Mucosa of stomach (tissue), 1 donor: Measurements from ENCODE around the gene ARHGEF17.

Source experiments
- H3K27me3 ChIP-seq: one replicate; pipeline ENCODE4 v1.7.0; 2013; ENCODE audit warnings: mild to moderate bottlenecking, low read length; ENCODE audit not compliant: control insufficient read depth, insufficient read depth
- H3K36me3 ChIP-seq: one replicate; pipeline ENCODE4 v1.7.0; 2013; ENCODE audit warnings: low read length; ENCODE audit not compliant: control insufficient read depth, insufficient read depth
- H3K4me1 ChIP-seq: one replicate; pipeline ENCODE4 v1.7.0; 2013; ENCODE audit warnings: mild to moderate bottlenecking, low read length; ENCODE audit not compliant: control insufficient read depth, insufficient read depth
- H3K4me3 ChIP-seq: one replicate; pipeline ENCODE4 v1.7.0; 2013; ENCODE audit warnings: low read length
- H3K9ac ChIP-seq: one replicate; pipeline ENCODE4 v1.7.0; 2013; ENCODE audit warnings: mild to moderate bottlenecking, low read length, moderate library complexity
- H3K9me3 ChIP-seq: one replicate; pipeline ENCODE4 v1.7.0; 2013; ENCODE audit warnings: mild to moderate bottlenecking, low read length, moderate library complexity; ENCODE audit not compliant: control insufficient read depth
- donor health status: Pancreatic carcinoma.

ARHGEF17 gene

GRCh38 chr11:73393479-73394415 lies 85.7 kb downstream of the ARHGEF17 start:
- no peak overlapping the region for H3K9ac ChIP-seq
- no peak overlapping the region for H3K4me3 ChIP-seq
- H3K36me3 ChIP-seq, result no peaks in the 10 kb centered on the region
- no peaks in the 10 kb centered on the region for H3K9me3 ChIP-seq
- H3K27me3 ChIP-seq, result no peaks in the 10 kb centered on the region
- H3K4me1 ChIP-seq, result no peaks in the 10 kb centered on the region

DNA sequence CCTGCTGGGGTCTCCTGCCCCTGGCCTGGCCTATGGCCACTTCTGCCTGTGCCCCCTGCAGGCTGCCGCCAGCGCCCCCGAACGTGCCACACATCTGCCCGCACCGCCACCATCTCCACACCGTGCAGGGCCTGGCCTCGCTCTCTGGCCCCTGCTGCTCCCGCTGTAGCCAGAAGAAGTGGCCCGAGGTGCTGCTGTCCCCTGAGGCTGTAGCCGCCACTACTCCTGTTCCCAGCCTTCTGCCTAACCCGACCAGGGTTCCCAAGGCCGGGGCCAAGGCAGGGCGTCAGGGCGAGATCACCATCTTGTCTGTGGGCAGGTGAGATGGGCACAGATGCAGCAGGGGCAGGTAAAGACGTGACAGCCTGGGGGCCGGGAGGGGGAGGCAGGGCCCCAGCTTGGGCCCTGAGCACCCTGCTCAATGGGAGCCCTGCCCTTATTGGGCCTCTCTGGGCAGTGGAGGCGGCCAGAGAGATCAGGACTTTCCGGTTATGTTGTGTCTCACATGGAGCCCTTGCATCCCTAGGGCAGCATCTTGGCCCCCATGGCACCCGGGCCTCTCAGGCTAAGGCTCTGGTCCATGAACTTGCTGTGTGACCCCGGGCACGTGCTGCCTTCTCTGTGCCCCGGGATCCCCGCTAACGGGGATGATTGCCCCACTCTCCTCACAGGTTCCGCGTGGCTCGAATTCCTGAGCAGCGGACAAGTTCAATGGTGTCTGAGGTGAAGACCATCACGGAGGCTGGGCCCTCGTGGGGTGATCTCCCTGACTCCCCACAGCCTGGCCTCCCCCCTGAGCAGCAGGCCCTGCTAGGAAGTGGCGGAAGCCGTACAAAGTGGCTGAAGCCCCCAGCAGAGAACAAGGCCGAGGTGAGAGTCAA lies 86.6 kb downstream of the ARHGEF17 start:
- H3K4me1 ChIP-seq, result no peaks in the 10 kb centered on the region
- no peaks in the 10 kb centered on the region for H3K36me3 ChIP-seq
- H3K27me3 ChIP-seq, result no peaks in the 10 kb centered on the region
- H3K9me3 ChIP-seq, result no peaks in the 10 kb centered on the region
- no peak overlapping the region for H3K9ac ChIP-seq
- H3K4me3 ChIP-seq, result no peak overlapping the region

DNA sequence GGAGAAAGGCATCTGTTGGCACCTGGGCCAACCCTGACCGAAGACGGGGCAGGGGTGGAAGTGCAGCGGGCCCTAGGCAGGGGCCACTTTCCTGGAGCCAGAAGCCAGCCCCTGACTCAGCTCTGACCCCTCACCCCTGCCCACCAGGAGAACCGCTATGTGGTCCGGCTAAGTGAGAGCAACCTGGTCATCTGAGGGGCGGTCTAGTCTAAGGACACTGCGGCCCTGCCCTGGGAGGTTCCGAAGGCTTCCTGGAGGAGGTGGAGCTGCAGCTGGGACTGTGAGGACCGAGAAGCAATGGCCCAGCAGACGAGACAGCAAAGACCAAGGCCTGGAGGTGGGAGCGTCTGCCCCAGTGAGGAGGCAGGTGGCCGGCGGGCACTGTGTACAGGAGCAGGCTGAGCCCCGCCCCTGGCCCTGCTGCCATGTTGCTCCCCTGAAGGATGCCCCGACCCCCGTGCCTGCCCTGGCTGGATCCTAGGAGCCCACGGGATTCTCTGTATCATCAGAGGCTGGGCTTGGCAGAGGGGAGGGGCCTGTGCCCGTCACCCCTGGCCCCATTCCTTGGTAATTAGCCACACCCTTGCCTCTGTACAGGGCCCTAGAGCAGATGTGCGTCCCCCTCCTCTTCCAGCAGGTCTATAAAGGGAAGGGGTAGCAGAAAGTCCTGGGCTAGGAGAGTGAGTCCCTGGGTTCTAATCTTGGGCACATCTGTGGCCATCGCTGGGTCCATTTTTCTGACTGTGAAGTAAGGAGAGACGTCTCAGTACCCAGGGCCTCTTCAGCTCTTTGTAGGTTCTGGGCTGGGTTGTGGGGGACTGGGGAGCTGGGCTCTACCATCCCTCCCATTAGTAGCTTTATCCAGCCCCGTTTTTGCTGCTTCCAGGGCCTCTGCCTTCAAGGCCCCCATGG lies 87.5 kb downstream of the ARHGEF17 start:
- no peak overlapping the region for H3K9ac ChIP-seq
- no peaks in the 10 kb centered on the region for H3K4me1 ChIP-seq
- no peaks in the 10 kb centered on the region for H3K9me3 ChIP-seq
- no peaks in the 10 kb centered on the region for H3K36me3 ChIP-seq
- H3K4me3 ChIP-seq, result no peak overlapping the region
- no peaks in the 10 kb centered on the region for H3K27me3 ChIP-seq

DNA sequence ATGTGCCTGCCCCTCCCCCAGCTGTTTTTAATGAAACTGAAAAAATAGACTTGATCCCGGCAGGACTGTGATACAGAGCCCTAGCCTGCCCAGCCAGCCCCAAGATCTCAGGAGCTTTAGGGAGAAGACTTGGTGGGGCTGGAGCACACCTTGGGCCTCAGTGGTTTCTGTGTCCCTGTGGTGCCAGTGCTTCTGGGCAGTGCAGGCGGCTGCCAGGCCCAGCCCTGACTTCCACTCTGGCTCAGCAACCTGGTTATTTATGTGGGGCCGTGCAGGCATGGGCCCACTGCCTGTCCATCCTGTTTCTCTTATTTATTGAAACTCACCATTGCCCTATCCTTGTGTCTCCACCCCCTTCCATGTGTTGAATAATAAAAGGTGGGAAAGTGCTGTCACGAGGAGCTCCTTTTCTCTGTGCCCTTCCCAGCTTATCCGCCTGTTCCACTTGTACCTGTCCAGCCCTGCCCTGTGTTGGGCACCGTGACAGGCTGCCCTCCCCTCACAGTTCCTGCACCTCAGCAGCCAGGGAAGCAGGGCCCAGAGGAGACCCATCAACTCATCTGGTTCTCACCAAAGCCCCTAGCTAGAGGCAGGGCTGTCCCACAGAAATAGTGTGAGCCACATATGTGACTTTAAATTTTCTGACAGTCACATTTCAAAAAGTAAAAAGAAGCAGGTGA lies 88.3 kb downstream of the ARHGEF17 start:
- Histone ChIP-seq H3K4me3 (no peak overlapping the region), H3K9ac (no peak overlapping the region), H3K36me3 (no peaks in the 10 kb centered on the region), H3K4me1 (no peaks in the 10 kb centered on the region), H3K9me3 (no peaks in the 10 kb centered on the region), H3K27me3 (no peaks in the 10 kb centered on the region)

DNA sequence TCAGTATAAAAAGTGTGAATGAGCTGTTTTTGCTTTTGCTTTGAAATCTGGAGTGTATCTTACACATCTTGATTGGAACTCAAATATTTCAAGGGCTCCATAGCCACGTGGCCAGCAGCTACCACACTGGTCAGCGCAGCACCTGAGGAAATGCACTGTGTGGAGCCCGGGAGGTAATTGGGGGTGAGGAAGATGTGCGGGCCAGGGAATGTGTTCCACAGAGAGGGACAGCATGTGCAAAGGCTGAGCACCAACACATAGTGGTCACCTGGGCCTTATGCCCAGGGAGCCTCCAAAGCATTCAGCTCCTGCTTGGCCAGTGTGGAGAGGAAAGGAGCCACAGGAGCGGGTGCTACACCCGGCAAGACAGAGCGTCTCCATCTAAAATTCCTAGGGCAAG lies 88.9 kb downstream of the ARHGEF17 start:
- Histone ChIP-seq H3K36me3 (no peaks in the 10 kb centered on the region), H3K9ac (no peak overlapping the region), H3K4me3 (no peak overlapping the region), H3K27me3 (no peaks in the 10 kb centered on the region), H3K9me3 (no peaks in the 10 kb centered on the region), H3K4me1 (no peaks in the 10 kb centered on the region)

DNA sequence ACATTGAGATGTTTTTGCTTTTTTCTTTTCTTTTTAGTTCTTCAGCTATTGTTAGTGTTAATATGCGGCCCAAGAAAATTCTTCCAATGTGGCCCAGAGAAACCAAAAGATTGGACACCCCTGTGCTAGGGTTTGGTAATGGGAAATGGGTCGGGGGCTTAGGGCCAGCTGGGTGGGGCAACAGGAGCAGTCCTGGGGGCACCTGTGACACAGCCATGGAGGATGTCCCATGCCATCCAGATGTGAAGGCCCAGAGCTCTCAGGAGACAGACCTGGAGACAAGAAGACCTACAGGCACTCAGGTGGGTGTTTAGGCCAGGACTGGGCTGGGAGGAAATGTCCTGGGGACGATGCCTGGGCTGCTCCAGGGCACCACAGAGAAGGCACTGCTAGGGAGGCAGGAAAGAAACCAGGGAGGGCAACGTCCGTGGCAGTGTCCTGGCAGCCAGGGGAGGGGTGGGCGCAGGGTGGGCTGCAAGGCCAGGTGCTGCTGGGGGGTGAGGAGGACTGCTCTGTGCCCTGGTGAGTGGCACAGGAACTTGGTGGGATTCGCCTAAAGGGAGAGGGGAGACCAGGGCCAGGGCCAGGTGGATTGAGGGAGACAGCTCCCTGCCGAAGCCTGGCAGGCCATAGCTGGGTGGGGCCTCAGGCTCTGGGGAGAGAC lies 89.5 kb downstream of the ARHGEF17 start:
- H3K36me3 ChIP-seq, result no peaks in the 10 kb centered on the region
- H3K9me3 ChIP-seq, result no peaks in the 10 kb centered on the region
- no peaks in the 10 kb centered on the region for H3K4me1 ChIP-seq
- no peak overlapping the region for H3K9ac ChIP-seq
- H3K27me3 ChIP-seq, result no peaks in the 10 kb centered on the region
- no peak overlapping the region for H3K4me3 ChIP-seq

DNA sequence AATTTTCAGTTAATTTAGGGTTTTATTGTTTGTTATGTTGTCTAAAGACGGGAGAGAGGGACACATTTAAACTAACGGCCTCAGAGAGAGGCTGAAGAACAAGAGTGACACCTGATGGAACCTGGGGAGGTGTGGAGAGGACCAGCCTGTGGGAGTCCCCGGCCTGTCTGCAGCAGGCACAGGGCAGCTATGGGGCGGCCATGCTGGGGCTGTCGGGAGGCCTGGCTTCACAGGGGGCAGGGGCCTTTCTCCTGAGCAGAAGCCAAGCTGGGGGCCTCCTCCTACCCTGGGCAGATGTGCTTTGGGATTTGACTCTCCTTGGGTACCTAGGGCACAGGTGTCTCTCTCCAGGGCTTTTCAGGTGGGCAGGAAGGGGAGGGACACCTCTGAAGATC lies 90.1 kb downstream of the ARHGEF17 start:
- H3K4me3 ChIP-seq, result no peak overlapping the region
- H3K4me1 ChIP-seq, result no peaks in the 10 kb centered on the region
- no peaks in the 10 kb centered on the region for H3K9me3 ChIP-seq
- H3K36me3 ChIP-seq, result no peaks in the 10 kb centered on the region
- no peak overlapping the region for H3K9ac ChIP-seq
- H3K27me3 ChIP-seq, result no peaks in the 10 kb centered on the region

- Histone ChIP-seq H3K36me3 (no peaks in the 10 kb centered on the region), H3K27me3 (no peaks in the 10 kb centered on the region), H3K4me1 (no peaks in the 10 kb centered on the region), H3K9me3 (no peaks in the 10 kb centered on the region), H3K9ac (no peak overlapping the region), H3K4me3 (no peak overlapping the region)
Measured at GRCh38 chr11:73398721-73399120, 90.6 kb downstream of the ARHGEF17 start.

DNA sequence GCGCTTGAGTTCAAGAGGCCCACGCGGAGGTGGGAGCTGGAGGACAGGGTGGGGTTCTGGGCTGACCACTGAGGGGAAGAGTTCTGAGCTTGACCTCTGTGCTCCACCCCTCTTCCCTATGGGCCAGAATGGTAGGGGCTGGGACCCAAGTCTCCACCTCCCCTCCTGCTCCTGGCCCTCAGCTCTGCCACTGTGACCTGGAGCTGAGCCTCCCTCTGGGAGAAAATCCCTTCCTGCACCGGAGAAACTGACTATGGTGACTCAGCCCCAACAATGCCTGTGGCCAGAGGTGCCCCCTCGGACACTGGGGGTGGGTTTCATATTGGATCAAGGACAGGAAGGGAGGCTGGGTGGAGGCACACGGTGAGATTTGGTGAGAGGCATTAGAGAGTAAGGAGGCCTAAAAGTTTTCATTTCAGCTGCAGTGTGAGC lies 91.1 kb downstream of the ARHGEF17 start:
- Histone ChIP-seq H3K27me3 (no peaks in the 10 kb centered on the region), H3K4me1 (no peaks in the 10 kb centered on the region), H3K4me3 (no peak overlapping the region), H3K9me3 (no peaks in the 10 kb centered on the region), H3K9ac (no peak overlapping the region), H3K36me3 (no peaks in the 10 kb centered on the region)

DNA sequence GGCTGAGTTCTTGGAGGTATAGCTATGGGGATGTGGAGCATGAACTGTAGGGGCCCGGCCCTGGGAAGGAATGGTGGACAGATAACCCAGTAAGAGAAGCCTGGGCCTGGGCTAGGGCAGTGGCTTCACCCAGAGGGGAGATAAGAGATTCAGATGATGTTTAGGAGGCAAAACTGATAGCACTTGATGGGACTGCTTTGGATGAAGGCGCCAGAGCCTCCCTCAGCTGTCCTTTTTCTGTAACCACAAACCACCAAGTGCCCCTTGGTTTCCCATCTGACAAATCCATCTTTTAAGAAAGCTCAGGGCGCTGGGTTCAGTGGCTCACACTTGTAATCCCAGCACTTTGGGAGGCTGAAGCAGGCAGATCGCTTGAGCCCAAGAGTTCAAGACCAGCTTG lies 91.6 kb downstream of the ARHGEF17 start:
- H3K4me3 ChIP-seq, result no peak overlapping the region
- H3K4me1 ChIP-seq, result no peaks in the 10 kb centered on the region
- H3K9ac ChIP-seq, result no peak overlapping the region

DNA sequence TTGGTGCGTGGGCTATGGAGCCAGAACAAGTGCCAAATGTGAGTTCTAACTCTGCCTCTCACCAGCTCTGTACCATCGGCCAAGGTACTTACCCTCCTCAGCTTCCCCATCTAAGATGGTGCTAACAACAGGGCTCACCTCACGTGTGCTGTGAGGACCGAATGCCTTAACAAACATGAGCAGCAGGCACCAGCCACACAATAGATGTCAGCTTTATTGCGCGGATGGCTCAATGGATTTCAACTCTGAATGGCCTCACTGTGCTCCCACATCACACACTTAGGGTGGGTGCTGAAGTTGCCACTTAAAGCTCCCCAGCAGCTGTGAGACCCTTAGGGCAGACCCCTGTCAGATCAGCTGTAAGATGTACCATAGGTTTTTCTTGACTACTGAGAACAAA lies 92.2 kb downstream of the ARHGEF17 start:
- Histone ChIP-seq H3K27me3 (no peaks in the 10 kb centered on the region), H3K4me3 (no peak overlapping the region), H3K36me3 (no peaks in the 10 kb centered on the region), H3K9ac (no peak overlapping the region), H3K9me3 (no peaks in the 10 kb centered on the region), H3K4me1 (no peaks in the 10 kb centered on the region)

More for the DNA sequence above, 91.6 kb downstream of the ARHGEF17 start:
- Histone ChIP-seq H3K36me3 (no peaks in the 10 kb centered on the region), H3K9me3 (no peaks in the 10 kb centered on the region), H3K27me3 (no peaks in the 10 kb centered on the region)
